Measurements from ENCODE around the gene TAPBP. TPM values are rescaled to one million over a fixed set of nuclear protein-coding genes. Genes with fewer than 3 reads are reported as not detected.

The TAPBP gene
- total and polyA plus RNA-seq, 2 of the 8 experiments (the other 6 are each of a cell fraction or from before 2014, with no cell fraction given) = 24.5 to 35.4 TPM

DNA sequence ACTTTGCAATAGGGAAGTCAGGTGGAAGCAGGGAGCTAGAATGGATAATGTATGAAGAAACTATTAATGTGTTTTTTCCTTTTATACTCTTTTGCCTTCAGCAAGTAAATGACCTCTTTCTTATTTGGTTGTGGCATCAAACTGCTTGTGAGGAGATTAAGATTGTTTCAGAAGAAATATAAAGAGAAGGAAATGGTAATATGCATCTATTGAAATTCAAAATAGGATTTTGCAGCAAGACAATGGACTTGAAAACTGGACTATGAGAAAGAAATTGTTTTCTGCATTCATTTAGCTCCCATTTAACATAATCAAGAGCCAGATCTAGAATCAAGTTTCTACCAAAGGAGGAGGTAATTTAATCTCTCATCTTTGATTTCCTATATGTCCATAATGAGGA lies 45.5 kb upstream of the TAPBP start:
- H3K23ac ChIP-seq (ENCODE audit: insufficient read length) = no peak overlapping the region
- no peak overlapping the region for H3K18ac ChIP-seq (ENCODE audit: extremely low read depth, low read length)
- H3K4me3 ChIP-seq (ENCODE audit: extremely low read depth in 1 of 4, insufficient read depth in 2 of 4, low read depth in 3 of 4, low read length in 4 of 4) = no peak overlapping the region
- no peak overlapping the region for H3K4me2 ChIP-seq (ENCODE audit: insufficient read depth in 1 of 2, low read depth in 2 of 2, low read length in 2 of 2)
- H2AK5ac ChIP-seq (ENCODE audit: low read depth, low read length) = no peak overlapping the region
- no peaks in the 10 kb centered on the region for H3K79me1 ChIP-seq (ENCODE audit: low read depth, low read length)
- no peaks in the 10 kb centered on the region for H3K36me3 ChIP-seq (ENCODE audit: control insufficient read depth in 2 of 4, insufficient read depth in 4 of 4, low read length in 3 of 4)
- FAIRE-seq (no peak), DNase-seq (ENCODE audit: low read depth in 1 of 2, low spot score in 2 of 2) (no peak)
- no peaks in the 10 kb centered on the region for H3K23me2 ChIP-seq (ENCODE audit: low read depth, low read length)
- no peak overlapping the region for H3K4ac ChIP-seq (replicated peaks; ENCODE audit: insufficient read length, low read depth, low read length)
- no peak overlapping the region for H4K5ac ChIP-seq (ENCODE audit: insufficient read length, low read depth, low read length)
- no peak overlapping the region for H2AFZ ChIP-seq (ENCODE audit: low read length)
- H3K56ac ChIP-seq (replicated peaks; ENCODE audit: insufficient read length, low read depth, low read length) = no peak overlapping the region
- H3K14ac ChIP-seq (ENCODE audit: insufficient read length) = no peak overlapping the region
- peaks cover 0 to 4% of the 10 kb centered on the region in 2 experiments; a peak in 1 of 4 replicates for H3K9me3 ChIP-seq (ENCODE audit: insufficient read depth in 2 of 2, low read depth in 1 of 2, low read length in 1 of 2)
- no peak overlapping the region for H4K91ac ChIP-seq (replicated peaks; ENCODE audit: insufficient read length, low read length)
- TF ChIP-seq NANOG (IDR thresholded peaks at IDR 0.05; ENCODE audit: insufficient read depth, low read depth, low read length, poor library complexity, severe bottlenecking) (no peak), SRF (IDR thresholded peaks at IDR 0.05; ENCODE audit: low read depth, low read length) (no peak), EZH2 (IDR thresholded peaks at IDR 0.05; ENCODE audit: low read depth, low read length, severe bottlenecking) (no peak), MAFK (IDR thresholded peaks at IDR 0.05; ENCODE audit: low read depth, low read length) (no peak), YY1 (IDR thresholded peaks at IDR 0.05; ENCODE audit: low read depth, low read length) (no peak), KDM4A (IDR thresholded peaks at IDR 0.05; ENCODE audit: low read depth, low read length, severe bottlenecking) (no peak), SAP30 (IDR thresholded peaks at IDR 0.05; ENCODE audit: insufficient read depth, insufficient replicate concordance, low read length) (no peak), TEAD4 (IDR thresholded peaks at IDR 0.05; ENCODE audit: low read depth, low read length) (no peak), ATF3 (IDR thresholded peaks at IDR 0.05; ENCODE audit: insufficient read depth, low read depth, low read length) (no peak), SP4 (IDR thresholded peaks at IDR 0.05; ENCODE audit: low read length) (no peak), RBBP5 (IDR thresholded peaks at IDR 0.05; ENCODE audit: borderline replicate concordance, low read depth, low read length) (no peak), TCF12 (IDR thresholded peaks at IDR 0.05; ENCODE audit: low read depth, low read length) (no peak)
- TF ChIP-seq, protein P1, sequence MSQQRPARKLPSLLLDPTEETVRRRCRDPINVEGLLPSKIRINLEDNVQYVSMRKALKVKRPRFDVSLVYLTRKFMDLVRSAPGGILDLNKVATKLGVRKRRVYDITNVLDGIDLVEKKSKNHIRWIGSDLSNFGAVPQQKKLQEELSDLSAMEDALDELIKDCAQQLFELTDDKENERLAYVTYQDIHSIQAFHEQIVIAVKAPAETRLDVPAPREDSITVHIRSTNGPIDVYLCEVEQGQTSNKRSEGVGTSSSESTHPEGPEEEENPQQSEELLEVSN (IDR thresholded peaks at IDR 0.05) = no peak
- H3K79me2 ChIP-seq (ENCODE audit: control insufficient read depth in 1 of 2, insufficient read depth in 2 of 2, low read length in 2 of 2) = no peaks in the 10 kb centered on the region
- H3K9ac ChIP-seq (replicated peaks in 1 of 4; ENCODE audit: extremely low read depth in 1 of 4, low read depth in 3 of 4, low read length in 3 of 4) = no peak overlapping the region
- H2BK120ac ChIP-seq (replicated peaks; ENCODE audit: low read depth, low read length) = no peak overlapping the region
- H2BK5ac ChIP-seq (ENCODE audit: low read depth, low read length) = no peak overlapping the region
- no peaks in the 10 kb centered on the region for H3K4me1 ChIP-seq (replicated peaks in 1 of 4; ENCODE audit: control insufficient read depth in 3 of 4, insufficient read depth in 4 of 4, low read length in 3 of 4)
- no peak overlapping the region for H2BK12ac ChIP-seq (ENCODE audit: low read depth, low read length)
- ChIA-PET CTCF (ENCODE audit: partially characterized antibody) (interaction anchor here (0.6 to 4.8 kb wide), 4 partner anchors 9 to 66 kb away, joined by 3 to 23 read pairs (median 4); no protein-coding TSS in a partner anchor), POLR2A (ENCODE audit: partially characterized antibody) (interaction anchor here (1.0 kb wide), 1 partner anchor 24 kb away, joined by 3 read pairs; no protein-coding TSS in a partner anchor)
- H2BK15ac ChIP-seq (ENCODE audit: low read length) = no peak overlapping the region
- no peak overlapping the region for H2BK20ac ChIP-seq (ENCODE audit: low read length)
- H3K27me3 ChIP-seq (replicated peaks in 1 of 4; ENCODE audit: control insufficient read depth in 3 of 4, extremely low read depth in 1 of 4, insufficient read depth in 3 of 4, low read length in 3 of 4) = no peaks in the 10 kb centered on the region
- no peak overlapping the region for H3K27ac ChIP-seq (ENCODE audit: low read depth, low read length)
- no peaks in the 10 kb centered on the region for H4K20me1 ChIP-seq (replicated peaks in 1 of 2; ENCODE audit: control insufficient read depth in 1 of 2, insufficient read depth in 2 of 2, low read length in 2 of 2)
- H4K8ac ChIP-seq (ENCODE audit: extremely low read depth, insufficient read depth, low read length) = no peak overlapping the region

All from H1 (cell line).